Stimulated activated CD8-positive, alpha-beta memory T cell treated with anti-CD3 and anti-CD28 coated beads, Interleukin-4, amount 100 ng/mL, for 24 hours (primary cell): ENCODE measurements around the gene TBRG1.

Experiments
- DNase-seq: peaks from one replicate; pipeline ENCODE4 v3.0.0-alpha.2; 2020; ENCODE audit warnings: low read depth

The TBRG1 gene

GRCh38 chr11:124661553-124661952 is 38.9 kb downstream of the TBRG1 start:
- DNase-seq = no peak

- DNase-seq = no peak
Measured at GRCh38 chr11:124662106-124662505, 39.4 kb downstream of the TBRG1 start.

GRCh38 chr11:124663861-124664260 is 41.2 kb downstream of the TBRG1 start:
- no peak for DNase-seq

- no peak for DNase-seq
Measured at GRCh38 chr11:124667601-124668000, 44.9 kb downstream of the TBRG1 start.

- no peak for DNase-seq
Measured at GRCh38 chr11:124669193-124669592, 46.5 kb downstream of the TBRG1 start.

GRCh38 chr11:124670732-124671131 is 48.1 kb downstream of the TBRG1 start:
- DNase-seq = no peak

DNA sequence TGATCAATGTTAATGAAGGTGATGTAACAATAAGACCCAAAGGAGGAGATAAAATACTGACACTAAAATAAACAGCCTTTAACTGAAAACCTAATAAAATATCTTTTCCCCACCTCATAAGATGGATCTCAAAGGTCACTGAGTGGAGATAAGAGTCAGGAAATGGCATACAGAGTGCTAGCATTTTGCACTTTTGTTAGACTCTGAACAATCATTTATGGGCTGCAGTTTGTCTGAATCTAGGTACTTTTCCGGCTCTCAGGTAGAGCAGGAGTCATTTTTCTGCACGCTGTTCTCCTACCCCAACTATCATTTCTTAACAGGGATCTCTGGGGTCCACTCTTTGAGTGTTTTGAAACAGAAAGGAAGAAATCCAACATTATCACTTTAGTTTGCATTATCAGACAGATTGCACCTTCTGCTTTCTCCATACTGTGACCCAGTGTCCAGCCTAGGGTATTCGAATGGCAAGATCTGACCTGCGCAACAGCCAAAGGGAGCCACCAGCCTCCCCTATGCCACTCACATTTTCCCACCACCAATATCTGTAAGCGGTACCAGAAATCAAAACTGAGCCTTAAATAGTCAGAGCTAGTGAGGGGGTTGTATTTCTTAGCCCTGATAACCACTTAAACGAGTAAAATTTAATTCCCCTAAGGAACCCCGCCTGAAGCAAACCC is 50.0 kb downstream of the TBRG1 start:
- no peak for DNase-seq

DNA sequence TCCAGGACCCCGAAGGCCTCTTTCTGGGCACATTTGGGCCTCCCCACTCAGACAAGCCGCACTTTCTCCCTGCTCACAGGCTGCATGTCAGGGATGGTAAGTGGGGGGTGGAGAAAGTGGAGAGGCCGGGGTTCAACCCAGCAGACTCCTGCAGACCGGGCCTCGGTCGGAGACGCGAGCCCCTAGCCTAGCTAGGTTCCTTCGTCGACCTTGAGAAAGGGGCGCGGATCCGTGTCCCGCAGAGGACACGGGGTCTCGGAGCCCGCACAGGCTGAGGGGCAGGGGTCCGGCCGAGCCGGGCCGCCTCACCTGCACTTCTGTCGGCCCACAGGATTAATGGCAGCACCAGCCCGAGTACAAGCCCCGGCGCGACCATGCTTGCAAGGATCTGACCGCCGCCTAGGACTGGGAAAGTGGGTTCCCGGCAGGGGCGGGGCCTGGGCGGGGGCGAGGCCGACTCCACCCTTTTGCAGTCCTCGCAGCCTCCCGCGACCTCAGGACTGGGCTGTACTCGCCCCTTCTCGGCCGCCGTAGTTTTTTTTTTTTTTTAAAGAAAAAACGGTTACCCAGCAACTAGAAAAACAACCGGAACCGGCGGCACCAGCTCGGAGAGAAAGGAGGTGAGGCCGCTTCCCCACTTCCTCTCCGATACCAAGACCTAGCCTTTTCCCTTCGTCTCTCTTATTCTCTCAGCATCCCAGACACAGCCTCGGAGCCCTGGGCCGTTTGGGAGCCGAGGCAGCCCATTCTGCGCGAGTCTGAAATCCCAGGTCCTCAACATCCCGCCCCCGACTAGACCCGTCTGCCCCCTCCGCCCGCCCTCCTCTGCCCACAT is 50.9 kb downstream of the TBRG1 start, which contains the start of the genes SIAE and SPA17:
SIAE (minus strand) TSS at position 407 of the 835 bp plus-strand sequence; CDS start at position 376, 31 bp downstream.
SPA17 (plus strand) TSS at position 572 of the 835 bp plus-strand sequence. CDS start 1,361 bp downstream, outside the sequence.
- DNase-seq = peak; percentile 81

DNA sequence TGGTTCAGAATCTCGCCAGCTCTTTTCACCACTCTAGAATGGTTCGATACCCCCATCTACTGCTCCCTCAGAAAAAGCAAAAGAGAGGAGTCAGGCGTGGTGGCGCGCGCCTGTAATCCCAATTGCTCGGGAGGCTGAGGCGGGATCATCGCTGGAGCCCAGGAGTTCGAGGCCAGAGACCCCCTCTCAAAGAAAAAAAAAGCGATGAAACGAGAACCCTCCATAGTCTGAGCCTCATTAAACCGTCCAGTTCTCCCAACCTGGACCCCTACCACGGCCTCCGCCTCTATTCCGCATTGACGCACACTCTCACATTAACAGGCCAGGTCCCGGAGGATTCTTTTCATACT is 51.5 kb downstream of the TBRG1 start:
- DNase-seq = no peak

DNA sequence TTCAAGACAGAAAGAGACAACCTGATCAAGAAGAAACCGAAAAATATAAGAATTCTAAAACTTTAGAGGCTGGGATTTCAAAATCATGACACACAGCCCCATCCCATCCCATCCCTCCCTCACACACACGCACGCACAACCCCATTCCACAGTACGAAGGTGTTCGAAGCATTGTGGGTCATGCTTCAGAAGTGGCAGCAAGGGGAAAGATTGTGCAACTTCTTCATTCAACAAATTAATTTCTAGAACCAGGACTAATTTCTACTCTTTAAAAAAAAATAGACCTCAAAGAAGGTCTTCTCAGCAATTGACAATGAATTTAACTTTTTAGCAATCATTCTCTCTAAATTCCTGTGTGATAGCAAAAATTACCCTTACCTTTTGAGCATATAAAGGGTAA is 51.9 kb downstream of the TBRG1 start:
- DNase-seq = no peak

DNA sequence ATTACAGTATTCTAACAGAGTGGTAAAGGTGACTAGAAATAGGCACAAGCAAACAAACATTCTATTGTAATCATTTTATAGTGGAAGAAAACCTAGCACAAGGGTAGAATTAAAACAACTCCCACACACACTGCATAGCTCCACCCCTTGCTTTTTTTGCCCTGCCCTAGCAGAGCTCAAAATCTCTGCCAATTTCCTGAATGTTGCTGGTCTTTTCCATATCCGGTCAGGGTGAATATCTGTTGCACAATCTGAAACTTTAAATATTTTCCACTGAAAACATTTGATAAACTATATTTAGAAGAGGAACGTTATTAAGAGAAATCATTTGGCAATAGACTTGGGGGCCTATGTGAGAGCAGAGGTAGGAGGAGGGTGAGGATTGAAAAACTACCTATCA is 53.7 kb downstream of the TBRG1 start:
- DNase-seq = no peak

GRCh38 chr11:124678416-124678815 is 55.8 kb downstream of the TBRG1 start:
- DNase-seq = no peak

GRCh38 chr11:124681421-124681820 is 58.8 kb downstream of the TBRG1 start:
- no peak for DNase-seq

DNA sequence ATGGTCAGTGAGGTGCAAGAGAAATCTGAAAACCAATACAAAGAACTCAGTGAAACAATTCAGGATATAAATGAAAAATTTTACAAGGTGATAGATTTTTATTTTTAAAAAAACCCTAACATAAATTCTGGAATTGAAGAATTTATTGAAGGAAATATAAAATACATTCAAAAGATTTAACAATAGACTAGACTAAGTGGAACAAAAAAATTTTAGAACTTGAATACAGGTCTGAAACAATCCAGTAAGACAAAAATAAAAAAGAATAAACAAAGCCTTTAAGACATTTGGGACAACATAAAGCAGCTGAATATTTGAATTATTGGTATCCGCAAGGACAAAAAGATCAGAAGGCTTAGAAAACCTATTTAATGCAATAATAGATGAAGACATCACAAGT is 59.8 kb downstream of the TBRG1 start:
- no peak for DNase-seq
